Lung (tissue), 12 donors: Measurements from ENCODE around the gene KCNMA1. TPM values are rescaled to one million over a fixed set of nuclear protein-coding genes. Genes with fewer than 3 reads are reported as not detected.

Experiments
- ATAC-seq: fragments of 200-7000 bp; cut with Tn5 transposase; one replicate; pipeline ENCODE4 v1.9.1; 2020; ENCODE audit warnings: moderate number of reproducible peaks; ENCODE audit not compliant: insufficient read depth, low FRiP score
- DNase-seq, 3 donors: peaks; one replicate each; pipeline ENCODE4 v3.0.0-alpha.2; 2013 to 2017
- H3K27ac ChIP-seq, 2 donors: one replicate each; pipeline ENCODE4 v1.5.1; 2013; ENCODE audit warnings: mild to moderate bottlenecking in 2 of 2, moderate library complexity in 2 of 2, control low read depth in 1 of 2, inconsistent platforms in 1 of 2, low read depth in 1 of 2, low read length in 1 of 2
- H3K27me3 ChIP-seq, 3 donors: one replicate each; pipeline ENCODE4 v1.5.1; 2013; ENCODE audit warnings: low read length in 2 of 3; ENCODE audit not compliant: control insufficient read depth in 3 of 3, insufficient read depth in 3 of 3
- H3K36me3 ChIP-seq, 4 donors: one replicate each; pipeline ENCODE4 v1.5.1; 2013; ENCODE audit warnings: low read length in 4 of 4, mild to moderate bottlenecking in 1 of 4, moderate library complexity in 1 of 4; ENCODE audit not compliant: control insufficient read depth in 4 of 4, insufficient read depth in 4 of 4
- H3K4me1 ChIP-seq, 5 donors: one replicate each; pipeline ENCODE4 v1.5.1; 2013; ENCODE audit warnings: low read length in 5 of 5, mild to moderate bottlenecking in 2 of 5, moderate library complexity in 1 of 5; ENCODE audit not compliant: control insufficient read depth in 5 of 5, insufficient read depth in 5 of 5
- H3K4me3 ChIP-seq: one replicate; pipeline ENCODE4 v1.5.1; 2013; ENCODE audit warnings: mild to moderate bottlenecking, control low read depth, moderate library complexity
- H3K9ac ChIP-seq, 2 donors: one replicate each; pipeline ENCODE4 v1.5.1; 2013; ENCODE audit warnings: low read length in 2 of 2, control low read depth in 1 of 2; ENCODE audit not compliant: insufficient read depth in 1 of 2
- H3K9me3 ChIP-seq, 4 donors: one replicate each; pipeline ENCODE4 v1.5.1; 2013; ENCODE audit warnings: low read length in 3 of 4, mild to moderate bottlenecking in 1 of 4, moderate library complexity in 1 of 4; ENCODE audit not compliant: control insufficient read depth in 4 of 4, insufficient read depth in 3 of 4
- CTCF ChIP-seq: IDR thresholded peaks from 2 replicates; pipeline ENCODE4 v1.5.1; 2012; ENCODE audit warnings: mild to moderate bottlenecking; ENCODE audit errors: control extremely low read depth, extremely low read depth
- WGBS, 2 donors: extraction: QIAGEN DNeasy Blood & Tissue Kit; methylation state at CpG; one replicate each; pipeline ENCODE4 v1.1.7; 2013; 5-methylcytosine and 5-hydroxymethylcytosine counted together
- polyA plus RNA-seq, 2 donors: library from polyadenylated mRNA; stranded (reverse); fragments of 200-250 nt; gene quantifications; one replicate each; pipeline ENCODE4 v1.2.1, GENCODE V29; 2013
- total RNA-seq, 2 donors: library from RNA; depleted of rRNA in 1 of 2; stranded (reverse); fragments of >200 nt in 1 of 2; gene quantifications; one replicate each; pipeline ENCODE4 v1.2.1, GENCODE V29; 2014 to 2021
- donor health status: control.
- donor health status: control.
- donor health status: Bipolar disorder and iron deficiency.
- donor health status: healthy.
- donor health status: DM: yes; HTN: yes; CAD: no.

Gene KCNMA1
- total and polyA plus RNA-seq, 4 donors: 3.8 to 13.0 (median 5.5) TPM

- H3K36me3 ChIP-seq: no peaks in the 10 kb centered on the region
- no peak overlapping the region for H3K4me3 ChIP-seq
- no peaks in the 10 kb centered on the region for H3K9me3 ChIP-seq
- H3K27ac ChIP-seq: no peak overlapping the region
- H3K4me1 ChIP-seq: peaks cover 0 to 7% (median 0%) of the 10 kb centered on the region in 5 donors
- H3K9ac ChIP-seq: no peak overlapping the region
- no peaks in the 10 kb centered on the region for H3K27me3 ChIP-seq
- 83 to 95% methylated on average over 10 of the region's 10 CpGs for WGBS, 2 donors
- DNase-seq (no peak), ATAC-seq (no peak)
- no peak for TF ChIP-seq CTCF
Observed at GRCh38 chr10:77121829-77122228, 515.8 kb downstream of the KCNMA1 start.

- Histone ChIP-seq H3K36me3 (no peaks in the 10 kb centered on the region), H3K9ac (no peak overlapping the region), H3K4me1 (peaks cover 0 to 7% (median 0%) of the 10 kb centered on the region in 5 donors), H3K27ac (no peak overlapping the region), H3K9me3 (no peaks in the 10 kb centered on the region), H3K4me3 (no peak overlapping the region), H3K27me3 (peaks cover 0 to 2% (median 0%) of the 10 kb centered on the region in 3 donors)
- DNase-seq: no peak
- 71 to 77% methylated on average over 4 of the region's 4 CpGs for WGBS, 2 donors
- TF ChIP-seq CTCF: no peak
- no peak for ATAC-seq
Observed at GRCh38 chr10:77120666-77121376, 516.8 kb downstream of the KCNMA1 start.

GRCh38 chr10:77120012-77120411 is 517.6 kb downstream of the KCNMA1 start:
- no peak for TF ChIP-seq CTCF
- no peak overlapping the region for H3K27ac ChIP-seq
- DNase-seq (no peak), ATAC-seq (no peak)
- no peaks in the 10 kb centered on the region for H3K36me3 ChIP-seq
- WGBS, 2 donors: 67 to 82% methylated on average over 4 of the region's 4 CpGs
- no peaks in the 10 kb centered on the region for H3K9me3 ChIP-seq
- no peak overlapping the region for H3K4me3 ChIP-seq
- H3K27me3 ChIP-seq: peaks cover 0 to 2% (median 0%) of the 10 kb centered on the region in 3 donors
- H3K4me1 ChIP-seq: peaks cover 0 to 7% (median 0%) of the 10 kb centered on the region in 5 donors
- no peak overlapping the region for H3K9ac ChIP-seq
